HG03196 (cell line): ENCODE measurements around the gene TSLP.

ENCODE experiments used
- ATAC-seq: cut with Tn5 transposase; IDR thresholded peaks from one replicate; pipeline ENCODE4 v1.9.1; 2021; ENCODE audit not compliant: unreplicated experiment

The TSLP gene

GRCh38 chr5:111071413-111071812 lies at the start of gene TSLP:
Gene TSLP, plus strand, starts transcription at chr5:111071713. Its CDS starts 178 bp downstream, at chr5:111071891.
- no peak for ATAC-seq

- ATAC-seq, result no peak
These were observed 49.2 kb upstream of the TSLP start for GRCh38 chr5:111022301-111022700.

DNA sequence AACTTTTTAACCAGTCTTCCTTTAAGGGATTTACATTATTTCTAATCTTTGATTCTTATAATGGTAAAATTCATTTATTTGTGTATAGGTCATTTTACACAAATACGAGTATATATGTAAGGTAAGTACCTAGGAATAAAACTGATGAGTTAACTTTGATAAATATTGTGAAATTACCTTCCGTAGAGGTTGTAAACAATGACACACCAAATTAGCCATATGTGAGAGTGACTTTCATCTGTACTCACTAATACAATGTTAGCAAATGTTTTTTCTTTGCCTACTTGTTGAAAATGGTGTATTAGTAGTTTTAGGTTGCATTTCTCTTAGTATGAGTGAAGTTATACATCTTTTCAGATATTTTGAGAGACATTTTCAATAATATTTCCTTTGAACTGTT lies 42.6 kb upstream of the TSLP start:
- ATAC-seq, result no peak

DNA sequence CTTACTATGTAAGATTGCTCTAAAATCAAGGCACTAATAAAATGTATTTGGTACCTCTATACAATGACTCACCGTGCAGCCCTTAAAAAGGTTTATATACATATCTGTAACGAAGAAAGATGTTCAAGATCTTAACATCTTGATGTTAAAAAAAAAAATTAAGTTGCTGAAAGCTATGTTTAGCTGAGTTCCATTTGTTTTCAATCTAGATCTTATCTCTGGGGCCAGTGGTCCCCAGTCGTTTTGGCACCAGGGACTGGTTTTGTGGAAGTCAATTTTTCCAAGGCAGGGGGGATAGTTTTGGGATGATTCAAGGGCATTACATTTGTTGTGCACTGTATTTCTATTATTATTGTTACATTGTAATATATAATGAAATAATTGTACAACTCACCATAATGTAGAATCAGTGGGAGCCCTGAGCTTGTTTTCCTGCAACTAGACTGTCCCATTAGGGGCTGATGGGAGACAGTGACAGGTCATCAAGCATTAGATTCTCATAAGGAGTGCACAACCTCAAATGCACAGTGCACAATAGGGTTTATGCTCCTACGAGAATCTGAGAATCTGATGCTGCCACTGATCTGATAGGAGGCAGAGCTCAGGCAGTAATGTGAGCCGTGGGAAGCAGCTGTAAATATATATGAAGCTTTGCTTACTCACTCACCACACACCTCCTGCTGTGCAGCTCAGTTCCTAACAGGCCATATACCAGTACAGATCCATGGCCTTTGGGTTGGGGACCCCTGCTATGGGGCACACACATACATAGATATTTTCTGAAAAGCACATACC lies 27.6 kb upstream of the TSLP start:
- ATAC-seq, result no peak

DNA sequence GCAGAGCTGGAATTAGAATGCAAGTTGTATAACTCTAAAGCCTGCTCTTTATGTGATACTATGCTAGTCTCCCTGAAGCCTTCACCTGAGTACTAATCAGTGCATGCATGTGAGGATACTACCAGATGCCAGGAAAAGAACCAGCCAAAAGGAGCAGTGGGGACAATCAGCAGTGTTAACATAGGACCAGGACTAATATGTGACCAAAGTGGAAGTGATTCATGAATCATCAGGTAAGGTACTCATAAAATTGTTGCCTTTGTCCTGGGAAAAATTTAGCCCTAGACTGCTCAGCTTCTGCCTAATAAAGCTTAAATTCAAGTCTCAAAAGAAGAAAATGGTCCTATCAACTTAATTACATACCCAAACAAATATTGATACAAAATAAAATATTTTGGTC lies 13.4 kb upstream of the TSLP start:
- ATAC-seq, result no peak

DNA sequence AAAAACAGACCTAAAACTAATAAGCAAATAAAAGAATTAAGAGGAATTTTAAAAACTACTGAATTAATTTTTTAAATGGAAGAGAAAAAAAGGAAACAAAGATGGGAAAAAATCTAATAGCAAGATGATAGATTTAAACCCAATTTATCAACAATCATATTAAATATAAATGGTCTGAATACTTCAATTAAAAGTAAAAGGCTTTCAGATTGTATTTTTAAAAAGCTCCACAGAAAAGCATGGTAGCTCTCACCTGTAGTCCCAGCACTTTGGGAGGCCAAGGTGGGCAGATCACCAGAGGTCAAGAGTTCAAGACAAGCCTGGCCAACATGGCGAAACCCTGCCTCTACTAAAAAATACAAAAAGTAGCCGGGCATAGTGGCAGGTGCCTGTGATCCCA lies 11.3 kb upstream of the TSLP start:
- ATAC-seq, result no peak

- no peak for ATAC-seq
These were observed 9.9 kb upstream of the TSLP start for GRCh38 chr5:111061618-111062017.

DNA sequence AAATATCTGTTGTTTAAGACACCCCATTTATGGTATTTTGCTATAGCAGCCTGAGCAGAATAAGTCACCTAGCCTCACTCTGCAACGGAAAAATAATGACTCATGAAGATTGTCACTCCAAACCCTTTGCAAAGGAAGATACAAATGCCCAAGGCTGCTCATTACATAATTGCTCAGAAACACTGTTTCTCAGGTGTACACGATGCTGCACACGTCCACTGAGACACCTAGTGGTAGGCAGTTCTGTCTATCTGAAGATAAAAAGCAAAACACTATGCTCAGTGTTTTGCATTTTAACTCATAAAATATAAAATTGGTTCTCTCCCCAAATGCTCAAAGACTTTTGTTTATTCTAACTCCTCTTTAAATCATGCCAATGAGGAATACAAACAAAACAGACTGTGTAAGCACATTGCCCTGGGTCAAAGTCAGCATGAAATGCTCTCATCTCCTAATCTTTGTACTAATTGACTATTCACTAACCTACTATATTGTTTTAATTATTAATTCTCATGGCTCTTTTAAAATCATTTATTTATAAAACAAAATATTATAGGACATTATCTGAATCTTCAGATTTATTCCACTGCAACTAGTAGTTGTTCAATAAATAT lies 7.7 kb upstream of the TSLP start:
- ATAC-seq, result no peak

DNA sequence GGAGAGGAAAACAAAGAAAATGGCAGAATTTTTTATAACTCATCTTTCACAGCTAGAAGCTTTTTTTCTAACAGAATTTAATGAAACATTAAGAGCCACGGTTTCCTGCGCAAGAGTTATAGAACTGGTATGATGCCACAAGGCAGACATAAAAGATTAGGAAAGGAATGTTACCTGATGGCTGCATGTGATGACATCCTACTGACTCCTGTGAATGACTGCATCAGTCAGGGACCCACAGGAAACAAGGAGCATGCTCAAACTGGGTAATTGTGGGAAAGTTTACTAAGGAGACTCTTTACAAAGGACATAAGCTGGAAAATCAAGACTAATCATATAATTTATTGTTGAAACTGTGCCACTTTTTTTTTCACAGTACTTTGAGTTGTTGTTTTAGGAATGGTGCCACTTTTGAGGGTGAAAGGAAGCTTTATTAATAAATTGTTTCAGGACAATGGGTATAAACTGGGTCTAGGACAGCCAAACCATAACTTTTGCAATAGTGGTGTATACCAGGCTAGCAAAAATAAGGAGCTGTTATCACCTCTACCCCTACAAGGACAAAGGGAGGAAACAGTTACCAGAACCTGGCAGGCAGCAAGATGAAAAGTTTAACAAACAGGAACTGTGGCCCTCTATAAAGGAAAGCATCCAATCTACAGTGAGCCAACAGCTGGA lies 5.1 kb upstream of the TSLP start:
- no peak for ATAC-seq

- ATAC-seq, result no peak
These were observed 3.3 kb upstream of the TSLP start for GRCh38 chr5:111068213-111068612.

- ATAC-seq, result no peak
These were observed 1.7 kb upstream of the TSLP start for GRCh38 chr5:111069839-111070238.

DNA sequence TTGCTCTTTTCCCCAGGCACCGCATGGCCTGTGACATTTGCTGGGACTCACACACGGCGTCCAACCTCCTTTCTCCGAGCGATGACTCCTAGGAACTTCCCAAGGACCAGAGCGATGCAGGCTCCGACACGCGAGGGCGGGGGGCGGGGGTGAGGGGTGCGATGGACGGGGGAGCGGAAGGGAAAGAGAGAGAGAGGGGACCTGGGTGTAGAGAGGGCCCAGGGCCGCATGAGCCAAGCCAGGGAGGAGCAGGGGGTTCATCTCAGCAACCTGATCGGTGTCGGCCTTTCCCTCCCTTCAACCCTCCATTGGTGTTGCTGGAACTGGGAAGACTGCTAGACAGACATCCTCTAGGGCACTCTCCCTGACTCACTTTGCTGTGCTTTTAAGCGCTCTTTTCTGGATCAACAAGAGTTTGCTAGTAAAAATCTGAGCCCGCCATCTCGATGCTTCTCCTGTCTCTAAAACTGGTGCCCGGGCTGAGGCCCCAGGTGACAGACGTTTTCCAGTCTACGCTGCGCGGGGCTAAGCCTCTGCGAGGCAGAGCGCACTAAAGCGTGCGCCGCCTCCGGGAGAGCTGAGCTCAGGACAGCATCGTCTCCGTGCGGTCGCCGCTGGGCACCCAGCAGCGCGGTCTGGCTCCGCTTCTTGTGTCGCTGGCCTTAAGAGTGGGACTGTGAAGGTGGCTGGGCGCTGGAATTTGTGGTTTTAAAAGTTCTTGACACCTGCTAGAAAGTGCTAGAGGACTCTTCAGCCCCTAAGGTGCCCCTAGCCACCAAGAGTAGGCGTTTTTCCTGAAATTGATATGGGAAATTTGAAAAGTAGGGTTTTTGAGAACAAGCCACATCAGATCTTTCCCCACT lies 1.0 kb upstream of the TSLP start:
- no peak for ATAC-seq

DNA sequence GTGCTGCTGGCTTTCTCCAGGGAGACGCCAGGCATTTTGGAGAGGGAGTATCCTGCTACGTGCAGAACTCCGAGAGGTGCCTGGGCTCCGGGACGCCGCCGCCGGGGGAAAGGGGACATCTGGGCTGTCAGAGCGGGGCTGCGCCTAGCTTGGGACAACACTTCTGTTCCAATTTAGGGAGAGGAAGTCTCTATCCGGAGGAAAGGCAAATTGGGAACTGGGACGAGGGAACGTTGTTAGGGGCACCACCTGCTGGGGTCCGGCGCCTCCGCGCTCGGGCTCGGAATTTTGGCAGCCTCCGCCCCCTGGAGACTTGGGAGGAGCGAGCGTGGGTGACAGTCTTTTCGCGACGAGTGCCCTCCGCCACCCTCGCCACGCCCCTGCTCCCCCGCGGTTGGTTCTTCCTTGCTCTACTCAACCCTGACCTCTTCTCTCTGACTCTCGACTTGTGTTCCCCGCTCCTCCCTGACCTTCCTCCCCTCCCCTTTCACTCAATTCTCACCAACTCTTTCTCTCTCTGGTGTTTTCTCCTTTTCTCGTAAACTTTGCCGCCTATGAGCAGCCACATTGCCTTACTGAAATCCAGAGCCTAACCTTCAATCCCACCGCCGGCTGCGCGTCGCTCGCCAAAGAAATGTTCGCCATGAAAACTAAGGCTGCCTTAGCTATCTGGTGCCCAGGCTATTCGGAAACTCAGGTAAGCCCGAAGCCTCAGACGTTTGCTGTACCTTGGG lies 1.6 kb downstream of the TSLP start:
- ATAC-seq, result peak; percentile 69

DNA sequence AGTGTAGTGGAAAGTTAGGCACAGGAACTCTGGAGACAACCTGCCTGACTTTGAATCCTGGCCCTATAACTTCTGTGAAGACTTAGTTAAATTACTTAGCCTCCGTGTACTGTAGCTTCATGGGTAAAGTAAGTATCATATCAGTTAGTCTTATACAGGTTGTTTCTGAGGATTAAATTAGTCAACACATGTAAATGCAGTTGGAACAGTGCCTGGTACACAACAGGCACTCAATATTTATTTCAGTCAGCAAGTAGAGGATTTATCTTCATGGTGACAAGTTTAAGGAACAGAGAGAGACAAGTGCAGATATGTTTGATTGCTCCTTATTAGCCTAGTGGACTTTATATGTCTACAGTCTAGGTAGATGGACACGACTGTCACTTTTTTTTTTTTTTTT lies 2.7 kb downstream of the TSLP start:
- ATAC-seq, result no peak

GRCh38 chr5:111075520-111075919 lies 4.0 kb downstream of the TSLP start:
- no peak for ATAC-seq

- no peak for ATAC-seq
These were observed 4.6 kb downstream of the TSLP start for GRCh38 chr5:111076091-111076490.

GRCh38 chr5:111077678-111078077 lies 6.2 kb downstream of the TSLP start:
- ATAC-seq, result no peak

GRCh38 chr5:111079846-111080245 lies 8.3 kb downstream of the TSLP start:
- no peak for ATAC-seq

DNA sequence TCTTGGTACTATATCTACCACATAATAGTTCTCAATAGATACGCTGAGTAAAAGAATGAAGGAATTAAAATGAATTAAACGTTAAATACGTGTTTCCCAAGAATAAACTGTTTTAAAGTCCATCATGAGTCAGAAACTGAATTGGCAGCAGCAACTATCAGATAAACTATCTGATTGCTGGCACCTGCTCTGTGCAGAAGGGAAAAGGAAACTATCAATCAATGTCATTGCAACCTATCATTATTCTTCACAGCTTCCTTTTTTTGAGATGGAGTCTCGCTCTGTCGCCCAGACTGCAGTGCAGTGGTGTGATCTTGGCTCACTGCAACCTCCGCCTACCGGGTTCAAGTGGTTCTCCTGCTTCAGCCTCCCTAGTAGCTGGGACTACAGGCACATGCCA lies 11.8 kb downstream of the TSLP start:
- no peak for ATAC-seq

GRCh38 chr5:111092062-111092853 lies 20.7 kb downstream of the TSLP start, which contains the start of gene WDR36:
Gene WDR36, plus strand, starts transcription at chr5:111092348. Its CDS starts 109 bp downstream, at chr5:111092457.
- peak; percentile 93 for ATAC-seq
